C4-2B (cell line): ENCODE results near the gene ROGDI.

ENCODE experiments used
- H3K27ac ChIP-seq: fragments of 450-650 bp; 2 replicates; pipeline ENCODE4 v1.5.1; 2017
- ZFX ChIP-seq: fragments of 450-650 bp; IDR thresholded peaks from 2 replicates; pipeline ENCODE4 v1.6.1; 2017
- TF ChIP-seq, protein P1 (sequence below): fragments of 450-650 bp; conservative IDR thresholded peaks from 2 replicates; pipeline ENCODE4 v1.5.1; 2017; ENCODE audit warnings: mild to moderate bottlenecking

ROGDI gene

DNA sequence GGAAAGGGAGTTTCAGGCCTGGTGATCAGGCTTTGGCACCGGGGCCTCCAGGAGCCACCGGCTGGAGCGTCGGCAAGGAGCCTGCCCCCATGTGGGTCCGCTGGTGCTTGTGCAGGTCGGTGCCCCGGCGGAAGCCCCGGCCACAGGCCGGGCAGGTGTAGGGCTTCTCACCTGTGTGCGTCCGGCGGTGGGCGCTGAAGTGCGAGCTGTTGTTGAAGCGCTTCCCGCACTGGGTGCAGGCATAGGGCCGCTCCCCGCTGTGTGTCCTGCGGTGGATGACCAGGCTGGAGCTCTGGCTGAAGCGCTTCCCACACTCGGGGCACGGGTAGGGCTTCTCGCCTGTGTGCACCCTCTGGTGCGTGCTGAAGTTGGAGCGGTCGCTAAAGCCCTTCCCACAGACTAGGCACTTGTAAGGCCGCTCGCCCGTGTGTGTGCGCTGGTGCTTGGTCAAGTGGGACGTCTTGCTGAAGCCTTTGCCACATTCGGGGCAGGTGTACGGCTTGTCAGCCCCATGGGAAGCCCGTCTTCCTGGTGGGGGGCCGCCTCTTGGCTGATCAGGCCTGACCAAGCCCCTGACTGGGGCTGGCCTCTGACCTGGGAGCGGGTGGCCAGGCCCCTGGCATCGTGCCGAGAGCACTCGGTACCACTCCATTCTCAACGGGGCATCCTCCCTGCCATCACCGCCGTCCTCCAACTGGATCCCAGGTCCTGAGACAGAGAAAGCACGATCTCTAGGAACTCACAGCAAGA is 49.9 kb downstream of the ROGDI start:
- no peak for TF ChIP-seq ZFX
- TF ChIP-seq, protein P1, sequence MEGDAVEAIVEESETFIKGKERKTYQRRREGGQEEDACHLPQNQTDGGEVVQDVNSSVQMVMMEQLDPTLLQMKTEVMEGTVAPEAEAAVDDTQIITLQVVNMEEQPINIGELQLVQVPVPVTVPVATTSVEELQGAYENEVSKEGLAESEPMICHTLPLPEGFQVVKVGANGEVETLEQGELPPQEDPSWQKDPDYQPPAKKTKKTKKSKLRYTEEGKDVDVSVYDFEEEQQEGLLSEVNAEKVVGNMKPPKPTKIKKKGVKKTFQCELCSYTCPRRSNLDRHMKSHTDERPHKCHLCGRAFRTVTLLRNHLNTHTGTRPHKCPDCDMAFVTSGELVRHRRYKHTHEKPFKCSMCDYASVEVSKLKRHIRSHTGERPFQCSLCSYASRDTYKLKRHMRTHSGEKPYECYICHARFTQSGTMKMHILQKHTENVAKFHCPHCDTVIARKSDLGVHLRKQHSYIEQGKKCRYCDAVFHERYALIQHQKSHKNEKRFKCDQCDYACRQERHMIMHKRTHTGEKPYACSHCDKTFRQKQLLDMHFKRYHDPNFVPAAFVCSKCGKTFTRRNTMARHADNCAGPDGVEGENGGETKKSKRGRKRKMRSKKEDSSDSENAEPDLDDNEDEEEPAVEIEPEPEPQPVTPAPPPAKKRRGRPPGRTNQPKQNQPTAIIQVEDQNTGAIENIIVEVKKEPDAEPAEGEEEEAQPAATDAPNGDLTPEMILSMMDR = no peak

DNA sequence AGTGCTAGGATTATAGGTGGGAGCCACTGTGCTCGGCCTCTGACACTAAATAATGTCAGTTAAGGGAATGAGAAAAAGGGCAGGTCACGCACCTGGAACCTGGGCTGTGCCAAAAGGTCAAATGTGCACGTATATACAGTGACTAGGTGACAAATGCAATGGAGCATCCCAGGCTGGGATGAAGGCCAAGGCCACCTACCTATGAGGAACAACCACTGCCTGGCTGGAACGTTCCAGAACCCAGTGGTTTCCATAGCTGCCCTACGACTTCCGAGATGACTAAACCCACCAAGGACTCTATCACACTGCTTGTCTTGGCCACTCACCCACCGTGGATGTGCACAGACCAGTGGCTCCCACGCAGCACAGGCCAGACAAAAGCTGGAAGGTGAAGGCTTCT is 51.5 kb downstream of the ROGDI start:
- TF ChIP-seq, protein P1 = no peak
- no peak for TF ChIP-seq ZFX
- no peak overlapping the region for H3K27ac ChIP-seq

More for the DNA sequence above, 49.9 kb downstream of the ROGDI start:
- H3K27ac ChIP-seq = no peak overlapping the region

DNA sequence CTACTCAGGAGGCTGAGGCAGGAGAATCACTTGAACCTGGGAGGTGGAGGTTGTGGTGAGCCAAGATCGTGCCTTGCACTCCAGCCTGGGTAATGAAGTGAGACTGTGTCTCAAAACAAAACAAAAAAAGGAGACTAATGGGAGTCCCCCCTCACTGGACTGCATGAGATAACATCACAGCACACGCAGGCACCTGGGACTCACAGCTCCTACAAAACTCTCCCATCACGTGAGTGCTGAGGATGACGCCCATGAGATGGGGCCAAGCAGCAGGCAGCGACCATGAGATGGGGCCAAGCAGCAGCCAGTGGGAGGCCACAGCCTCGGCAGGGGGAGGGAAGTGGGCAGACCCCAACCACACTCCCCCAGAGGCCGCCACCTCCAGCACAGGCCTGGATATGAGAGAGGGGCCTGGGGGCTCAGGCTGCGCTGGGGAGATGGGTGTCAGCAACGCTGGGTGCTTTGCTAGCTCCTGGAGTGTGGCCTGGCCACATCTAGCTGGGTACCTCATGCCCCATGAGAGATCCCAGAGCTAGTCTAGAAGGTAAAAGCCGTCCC is 52.7 kb downstream of the ROGDI start:
- H3K27ac ChIP-seq = no peak overlapping the region
- TF ChIP-seq, protein P1 = no peak
- TF ChIP-seq ZFX = no peak

DNA sequence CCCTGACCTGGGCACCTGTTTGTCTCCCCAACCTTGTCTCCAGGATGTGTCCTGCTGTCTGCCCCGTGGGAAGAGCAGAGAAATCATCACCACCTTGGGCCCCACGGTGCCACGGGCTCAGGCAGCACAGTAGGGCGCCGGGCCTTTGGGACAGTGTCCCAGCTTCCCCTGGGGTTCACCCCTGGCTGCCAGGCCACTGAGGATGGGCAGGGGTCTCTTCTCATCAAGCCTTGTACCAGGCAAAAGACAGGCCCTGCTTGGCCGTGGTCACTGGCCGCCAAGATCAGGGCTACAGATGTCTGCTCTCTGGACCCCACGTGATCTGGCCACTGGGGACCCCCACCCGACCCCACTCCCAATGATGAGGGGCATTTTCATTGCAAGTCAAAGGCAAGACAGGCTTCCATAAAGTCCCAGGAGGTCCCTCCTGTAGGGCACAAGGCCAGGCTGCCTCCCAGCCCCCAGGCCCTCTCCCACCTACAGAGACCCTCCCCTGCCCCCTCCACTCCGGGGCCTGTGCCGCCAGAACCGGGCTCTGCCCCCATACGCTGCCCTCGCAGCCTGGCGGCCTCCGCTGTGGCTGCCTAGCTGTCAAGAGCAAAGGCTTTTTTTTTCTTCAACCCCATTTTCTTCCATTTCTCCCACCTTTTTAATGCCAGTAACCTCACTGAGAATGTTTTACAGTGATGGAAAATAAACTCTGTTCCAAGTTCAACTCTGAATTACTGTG is 53.6 kb downstream of the ROGDI start:
- TF ChIP-seq, protein P1 = no peak
- no peak for TF ChIP-seq ZFX
- no peak overlapping the region for H3K27ac ChIP-seq

DNA sequence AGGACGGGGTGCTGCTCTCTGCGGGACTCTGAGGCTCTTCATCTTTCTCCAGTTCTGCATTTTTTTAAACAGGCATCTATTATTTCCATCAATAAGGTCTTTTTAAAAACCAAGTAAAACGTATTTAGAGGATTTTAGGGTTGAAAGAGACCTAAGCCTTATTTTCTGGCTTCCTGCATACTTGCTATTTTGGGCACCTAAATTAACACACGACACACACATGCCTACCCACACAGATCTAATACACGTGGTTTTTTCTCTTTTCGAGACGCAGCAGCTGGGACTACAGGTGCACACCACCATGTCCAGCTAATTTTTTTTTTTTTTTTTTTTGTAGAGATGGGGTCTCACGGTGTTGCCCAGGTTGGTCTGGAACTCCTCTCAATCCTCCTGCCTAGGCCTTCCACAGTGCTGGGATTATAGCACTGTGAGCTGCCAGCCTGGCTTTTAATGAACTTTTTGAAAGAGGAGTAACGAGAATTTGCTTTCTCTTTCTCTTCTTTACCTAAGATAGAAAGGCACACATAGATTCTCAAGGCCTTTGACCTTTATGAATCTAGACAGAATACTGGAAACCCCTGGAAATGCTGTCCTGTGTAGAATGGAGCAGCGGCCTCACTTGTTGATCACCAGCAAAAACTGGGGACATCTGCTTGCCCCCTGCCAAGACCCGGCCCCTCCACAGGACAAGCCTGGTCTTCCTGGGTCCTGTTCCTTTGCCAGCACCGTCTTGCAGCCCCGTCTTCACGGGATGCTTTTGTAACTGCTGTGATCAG is 54.3 kb downstream of the ROGDI start:
- H3K27ac ChIP-seq = no peak overlapping the region
- TF ChIP-seq, protein P1 = no peak
- no peak for TF ChIP-seq ZFX

DNA sequence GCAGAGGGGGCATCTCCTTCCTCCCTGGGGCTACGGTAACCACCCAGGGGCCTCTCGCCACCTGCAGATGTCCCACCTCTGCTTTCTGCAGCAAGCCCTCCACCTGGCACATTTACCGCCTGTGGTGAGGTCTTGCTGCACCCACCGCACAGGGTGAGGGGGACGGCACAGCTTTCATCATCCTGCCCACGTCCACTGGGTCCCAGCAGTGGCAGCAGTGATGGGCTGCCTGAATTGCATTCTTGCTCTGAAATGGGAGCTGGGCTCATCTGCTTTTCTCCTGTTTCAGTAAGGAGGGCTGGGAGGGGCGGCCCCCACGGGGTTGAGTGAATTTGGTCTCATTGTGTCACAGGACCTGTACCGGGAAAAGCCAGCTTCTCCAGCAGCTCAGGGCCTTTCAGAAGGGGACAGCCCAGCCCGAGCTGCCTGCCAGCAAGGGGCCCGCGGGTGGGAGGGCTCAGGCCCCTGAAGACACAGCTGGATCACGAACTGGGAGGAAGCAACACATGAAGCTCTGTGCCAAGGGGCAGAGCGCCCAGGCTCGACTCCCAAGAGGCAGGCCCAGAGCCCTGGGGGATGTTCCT is 55.4 kb downstream of the ROGDI start:
- H3K27ac ChIP-seq = no peak overlapping the region
- TF ChIP-seq, protein P1 = no peak
- TF ChIP-seq ZFX = no peak
